PC-3 (cell line): ENCODE results near the gene UCN3. TPM values are rescaled to one million over a fixed set of nuclear protein-coding genes. Genes with fewer than 3 reads are reported as not detected.

Source experiments
- ATAC-seq: fragments of 200-7000 bp; cut with Tn5 transposase; 2 replicates; pipeline ENCODE4 v1.9.1; 2020; ENCODE audit warnings: mild to moderate bottlenecking, moderate library complexity
- BruUV-seq: library from RNA; stranded (reverse); fragments of 400-500 nt; replicated peaks from 2 replicates; lab custom pipeline; 2021; lab: Mats Ljungman, UMichigan
- CTCF ChIA-PET: fragments of 300-600 bp; sonication (Branson Sonifier 250); formaldehyde crosslinking; loops from one replicate; lab custom pipeline; 2022; ENCODE audit warnings: antibody characterized with exemption; lab: Charles Lee
- POLR2A ChIA-PET: fragments of 300-600 bp; sonication (Branson Sonifier 250); formaldehyde crosslinking; loops from one replicate; lab custom pipeline; 2022; ENCODE audit warnings: antibody characterized with exemption; ENCODE audit not compliant: unreplicated experiment; lab: Charles Lee
- DNase-seq: peaks from one replicate; pipeline ENCODE4 v3.0.0-alpha.2; 2015
- H2AFZ ChIP-seq: fragments of 300-600 bp; sonication (generic); 2 replicates; pipeline ENCODE4 v1.6.0; 2016; ENCODE audit warnings: antibody characterized with exemption, low read length
- H3F3A ChIP-seq: fragments of 300-600 bp; sonication (generic); one replicate; pipeline ENCODE4 v1.6.0; 2017; ENCODE audit warnings: antibody characterized with exemption, low read length, control low read depth, mild to moderate bottlenecking; ENCODE audit not compliant: unreplicated experiment
- H3K27ac ChIP-seq: fragments of 300-600 bp; sonication (generic); 2 replicates; pipeline ENCODE4 v1.5.1; 2016; ENCODE audit warnings: mild to moderate bottlenecking, low read length
- H3K27me3 ChIP-seq: fragments of 300-600 bp; sonication (generic); 2 replicates; pipeline ENCODE4 v1.6.1; 2016; ENCODE audit warnings: low read length, mixed read lengths
- H3K36me3 ChIP-seq: fragments of 300-600 bp; sonication (generic); 2 replicates; pipeline ENCODE4 v1.6.1; 2016; ENCODE audit warnings: low read depth, mixed run types, low read length, mixed read lengths
- H3K4me1 ChIP-seq: fragments of 300-600 bp; sonication (generic); 2 replicates; pipeline ENCODE4 v1.5.1; 2016; ENCODE audit warnings: low read length; ENCODE audit not compliant: insufficient read depth
- H3K4me2 ChIP-seq: fragments of 300-600 bp; sonication (generic); 2 replicates; pipeline ENCODE4 v1.6.0; 2016; ENCODE audit warnings: low read length
- H3K4me3 ChIP-seq: fragments of 300-600 bp; sonication (generic); 2 replicates; pipeline ENCODE4 v1.5.1; 2016; ENCODE audit warnings: mild to moderate bottlenecking, low read length, mixed read lengths
- H3K79me2 ChIP-seq: fragments of 300-600 bp; sonication (generic); 2 replicates; pipeline ENCODE4 v1.6.1; 2017; ENCODE audit warnings: low read length, mixed read lengths
- H3K9ac ChIP-seq: fragments of 300-600 bp; sonication (generic); 2 replicates; pipeline ENCODE4 v1.6.0; 2016; ENCODE audit warnings: mild to moderate bottlenecking, low read length
- H3K9me2 ChIP-seq: fragments of 300-600 bp; sonication (generic); replicated peaks from 2 replicates; pipeline ENCODE4 v1.6.1; 2016; ENCODE audit warnings: mixed run types, low read length, mixed read lengths
- H3K9me3 ChIP-seq: fragments of 300-600 bp; sonication (generic); 2 replicates; pipeline ENCODE4 v1.6.1; 2016; ENCODE audit warnings: low read length, mixed read lengths
- H4K20me1 ChIP-seq: fragments of 300-600 bp; sonication (generic); 2 replicates; pipeline ENCODE4 v1.6.1; 2016; ENCODE audit warnings: low read length, mixed read lengths
- EZH2 ChIP-seq: fragments of 300-600 bp; sonication (generic); IDR thresholded peaks from one replicate; pipeline ENCODE4 v1.6.1; 2017; ENCODE audit warnings: antibody characterized with exemption, mild to moderate bottlenecking, low read length; ENCODE audit not compliant: unreplicated experiment
- EZH2phosphoT487 ChIP-seq: fragments of 300-600 bp; sonication (generic); IDR thresholded peaks from 2 replicates; pipeline ENCODE4 v1.6.1; 2018; ENCODE audit warnings: mild to moderate bottlenecking, antibody characterized with exemption, low read length, borderline replicate concordance
- intact Hi-C: fragments of 100-400 bp; cut with micrococcal nuclease; formaldehyde crosslinking; loops from 2 replicates; pipeline ENCODE4 v1.9.0; 2023
- total RNA-seq: library from RNA; depleted of rRNA; stranded (reverse); fragments of >200 nt; gene quantifications from 2 replicates; pipeline ENCODE4 v1.2.3, GENCODE V29; 2014
- TF ChIP-seq, protein P1 (sequence below): fragments of 300-600 bp; sonication (generic); conservative IDR thresholded peaks from 2 replicates; pipeline ENCODE4 v1.5.1; 2017; ENCODE audit warnings: antibody characterized with exemption, low read depth, mild to moderate bottlenecking, low read length

Gene UCN3
- total RNA-seq, 1 experiment from 2014 or later = not detected

DNA sequence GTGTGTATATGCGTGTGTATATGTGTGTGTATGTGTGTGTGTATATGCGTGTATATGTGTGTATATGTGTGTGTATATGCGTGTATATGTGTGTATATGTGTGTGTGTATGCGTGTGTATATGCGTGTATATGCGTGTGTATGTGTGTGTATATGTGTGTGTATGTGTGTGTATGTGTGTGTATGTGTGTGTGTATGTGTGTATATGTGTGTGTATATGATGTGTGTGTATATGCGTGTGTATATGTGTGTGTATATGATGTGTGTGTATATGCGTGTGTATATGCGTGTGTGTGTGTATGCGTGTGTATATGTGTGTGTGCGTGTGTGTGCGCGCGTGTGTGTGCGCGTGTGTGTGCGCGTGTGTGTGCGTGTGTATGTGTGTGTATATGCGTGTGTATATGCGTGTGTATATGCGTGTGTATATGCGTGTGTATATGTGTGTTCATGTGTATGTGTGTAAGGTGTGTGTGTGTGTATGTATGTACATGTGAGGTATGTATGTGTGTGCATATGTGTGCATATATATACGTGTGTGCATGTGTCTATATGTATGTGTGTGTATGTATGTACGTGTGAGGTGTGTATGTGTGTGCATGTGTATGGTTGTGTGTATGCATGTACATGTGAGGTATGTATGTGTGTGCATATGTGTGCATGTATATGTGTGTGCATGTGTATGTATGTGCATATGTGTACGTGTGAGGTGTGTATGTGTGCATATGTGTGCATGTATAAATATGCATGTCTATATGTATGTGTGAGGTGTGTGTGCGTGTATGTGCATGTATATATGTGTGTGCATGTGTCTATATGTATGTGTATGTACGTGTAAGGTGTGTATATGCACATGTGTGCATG lies 6.0 kb downstream of the UCN3 start:
- no peaks in the 10 kb centered on the region for H4K20me1 ChIP-seq
- no peak overlapping the region for H3K9ac ChIP-seq
- no peak overlapping the region for H3K27ac ChIP-seq
- H3K9me3 ChIP-seq = no peaks in the 10 kb centered on the region
- H2AFZ ChIP-seq = no peak overlapping the region
- H3K4me1 ChIP-seq = no peaks in the 10 kb centered on the region
- POLR2A ChIA-PET = no interaction called here
- no peaks in the 10 kb centered on the region for H3K9me2 ChIP-seq
- H3K79me2 ChIP-seq = no peaks in the 10 kb centered on the region
- intact Hi-C loops = no loop called here
- no peaks in the 10 kb centered on the region for H3K36me3 ChIP-seq
- ATAC-seq (no peak), DNase-seq (no peak)
- TF ChIP-seq EZH2 = no peak
- no peak for TF ChIP-seq EZH2phosphoT487
- TF ChIP-seq, protein P1, sequence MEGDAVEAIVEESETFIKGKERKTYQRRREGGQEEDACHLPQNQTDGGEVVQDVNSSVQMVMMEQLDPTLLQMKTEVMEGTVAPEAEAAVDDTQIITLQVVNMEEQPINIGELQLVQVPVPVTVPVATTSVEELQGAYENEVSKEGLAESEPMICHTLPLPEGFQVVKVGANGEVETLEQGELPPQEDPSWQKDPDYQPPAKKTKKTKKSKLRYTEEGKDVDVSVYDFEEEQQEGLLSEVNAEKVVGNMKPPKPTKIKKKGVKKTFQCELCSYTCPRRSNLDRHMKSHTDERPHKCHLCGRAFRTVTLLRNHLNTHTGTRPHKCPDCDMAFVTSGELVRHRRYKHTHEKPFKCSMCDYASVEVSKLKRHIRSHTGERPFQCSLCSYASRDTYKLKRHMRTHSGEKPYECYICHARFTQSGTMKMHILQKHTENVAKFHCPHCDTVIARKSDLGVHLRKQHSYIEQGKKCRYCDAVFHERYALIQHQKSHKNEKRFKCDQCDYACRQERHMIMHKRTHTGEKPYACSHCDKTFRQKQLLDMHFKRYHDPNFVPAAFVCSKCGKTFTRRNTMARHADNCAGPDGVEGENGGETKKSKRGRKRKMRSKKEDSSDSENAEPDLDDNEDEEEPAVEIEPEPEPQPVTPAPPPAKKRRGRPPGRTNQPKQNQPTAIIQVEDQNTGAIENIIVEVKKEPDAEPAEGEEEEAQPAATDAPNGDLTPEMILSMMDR = no peak
- H3K4me2 ChIP-seq = no peak overlapping the region
- no peaks in the 10 kb centered on the region for H3F3A ChIP-seq
- no peak overlapping the region for H3K4me3 ChIP-seq
- BruUV-seq = no TSS peak
- CTCF ChIA-PET = no interaction called here
- H3K27me3 ChIP-seq = 0 out of 2 replicates have a peak, but pooled peaks cover 4% of the 10 kb centered on the region

DNA sequence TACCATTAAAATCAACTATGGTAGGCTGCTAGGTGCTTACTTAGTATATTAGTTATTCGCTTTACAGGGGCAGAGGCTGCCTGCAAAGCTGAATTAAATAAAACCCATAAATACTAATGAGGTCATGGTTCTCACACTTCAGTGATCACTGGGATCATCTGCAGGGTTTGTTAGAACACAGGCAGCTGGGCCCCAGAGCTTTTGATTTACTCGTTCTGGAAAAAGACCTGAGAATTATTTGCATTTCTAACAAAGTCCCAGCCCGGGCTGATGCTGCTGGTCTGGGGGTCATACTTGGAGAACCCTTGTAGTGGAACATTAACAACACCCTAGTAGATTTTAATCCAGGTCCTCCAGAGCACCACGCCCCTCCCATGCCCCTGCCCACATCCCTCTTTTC lies 8.5 kb downstream of the UCN3 start:
- H3K9me2 ChIP-seq = no peaks in the 10 kb centered on the region
- CTCF ChIA-PET = no interaction called here

More for the DNA sequence above, 8.5 kb downstream of the UCN3 start:
- ATAC-seq (no peak), DNase-seq (no peak)
- no peak overlapping the region for H3K4me3 ChIP-seq
- no peaks in the 10 kb centered on the region for H3K27me3 ChIP-seq
- H3F3A ChIP-seq = no peaks in the 10 kb centered on the region
- H3K27ac ChIP-seq = no peak overlapping the region
- no peak overlapping the region for H2AFZ ChIP-seq
- no peak overlapping the region for H3K9ac ChIP-seq
- POLR2A ChIA-PET = no interaction called here
- no TSS peak for BruUV-seq
- intact Hi-C loops = no loop called here
- no peaks in the 10 kb centered on the region for H3K36me3 ChIP-seq
- H3K4me1 ChIP-seq = no peaks in the 10 kb centered on the region
- H3K4me2 ChIP-seq = no peak overlapping the region
- no peaks in the 10 kb centered on the region for H3K79me2 ChIP-seq
- TF ChIP-seq, protein P1 = no peak
- no peaks in the 10 kb centered on the region for H4K20me1 ChIP-seq
- H3K9me3 ChIP-seq = no peaks in the 10 kb centered on the region
